Measurements from ENCODE around the gene POPDC2. TPM values are rescaled to one million over a fixed set of nuclear protein-coding genes. Genes with fewer than 3 reads are reported as not detected.

The POPDC2 gene
- total and polyA plus RNA-seq, 10 of the 15 experiments (the other 5 are each of a cell fraction or from before 2014, with no cell fraction given), result 1.8 to 12.7 (median 3.5) TPM

DNA sequence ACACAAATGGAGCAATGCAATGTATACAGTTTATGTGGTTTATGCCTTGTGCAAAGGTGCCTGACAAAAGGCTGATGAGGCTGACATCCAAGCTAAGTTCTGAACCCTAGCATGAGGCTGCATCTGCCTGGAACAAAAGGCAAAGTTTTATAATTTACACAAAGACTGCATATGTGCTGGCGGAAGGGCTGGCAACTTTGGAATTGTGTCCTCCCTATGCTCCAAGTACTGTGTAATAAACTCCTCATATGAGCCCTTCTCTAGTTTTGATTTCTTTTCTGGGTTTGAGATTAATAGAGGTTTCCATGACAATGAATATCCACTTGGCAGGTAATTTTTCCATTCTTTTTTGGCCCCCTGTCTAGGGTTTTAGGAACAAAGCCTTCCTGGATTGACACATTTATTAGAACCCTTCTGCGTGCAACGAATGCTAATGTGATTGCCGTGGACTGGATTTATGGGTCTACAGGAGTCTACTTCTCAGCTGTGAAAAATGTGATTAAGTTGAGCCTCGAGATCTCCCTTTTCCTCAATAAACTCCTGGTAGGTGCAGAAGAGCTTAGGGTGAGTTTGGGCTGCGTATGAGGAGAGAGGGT is 51.9 kb downstream of the POPDC2 start (continued):
- TF ChIP-seq, protein P1, sequence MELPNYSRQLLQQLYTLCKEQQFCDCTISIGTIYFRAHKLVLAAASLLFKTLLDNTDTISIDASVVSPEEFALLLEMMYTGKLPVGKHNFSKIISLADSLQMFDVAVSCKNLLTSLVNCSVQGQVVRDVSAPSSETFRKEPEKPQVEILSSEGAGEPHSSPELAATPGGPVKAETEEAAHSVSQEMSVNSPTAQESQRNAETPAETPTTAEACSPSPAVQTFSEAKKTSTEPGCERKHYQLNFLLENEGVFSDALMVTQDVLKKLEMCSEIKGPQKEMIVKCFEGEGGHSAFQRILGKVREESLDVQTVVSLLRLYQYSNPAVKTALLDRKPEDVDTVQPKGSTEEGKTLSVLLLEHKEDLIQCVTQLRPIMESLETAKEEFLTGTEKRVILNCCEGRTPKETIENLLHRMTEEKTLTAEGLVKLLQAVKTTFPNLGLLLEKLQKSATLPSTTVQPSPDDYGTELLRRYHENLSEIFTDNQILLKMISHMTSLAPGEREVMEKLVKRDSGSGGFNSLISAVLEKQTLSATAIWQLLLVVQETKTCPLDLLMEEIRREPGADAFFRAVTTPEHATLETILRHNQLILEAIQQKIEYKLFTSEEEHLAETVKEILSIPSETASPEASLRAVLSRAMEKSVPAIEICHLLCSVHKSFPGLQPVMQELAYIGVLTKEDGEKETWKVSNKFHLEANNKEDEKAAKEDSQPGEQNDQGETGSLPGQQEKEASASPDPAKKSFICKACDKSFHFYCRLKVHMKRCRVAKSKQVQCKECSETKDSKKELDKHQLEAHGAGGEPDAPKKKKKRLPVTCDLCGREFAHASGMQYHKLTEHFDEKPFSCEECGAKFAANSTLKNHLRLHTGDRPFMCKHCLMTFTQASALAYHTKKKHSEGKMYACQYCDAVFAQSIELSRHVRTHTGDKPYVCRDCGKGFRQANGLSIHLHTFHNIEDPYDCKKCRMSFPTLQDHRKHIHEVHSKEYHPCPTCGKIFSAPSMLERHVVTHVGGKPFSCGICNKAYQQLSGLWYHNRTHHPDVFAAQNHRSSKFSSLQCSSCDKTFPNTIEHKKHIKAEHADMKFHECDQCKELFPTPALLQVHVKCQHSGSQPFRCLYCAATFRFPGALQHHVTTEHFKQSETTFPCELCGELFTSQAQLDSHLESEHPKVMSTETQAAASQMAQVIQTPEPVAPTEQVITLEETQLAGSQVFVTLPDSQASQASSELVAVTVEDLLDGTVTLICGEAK (IDR thresholded peaks at IDR 0.05; ENCODE audit: borderline replicate concordance), result no peak
- TF ChIP-seq SUPT20H (IDR thresholded peaks at IDR 0.05; ENCODE audit: borderline replicate concordance, control insufficient read depth, low read depth, low read length) (no peak), JUNB (IDR thresholded peaks at IDR 0.05) (no peak)

DNA sequence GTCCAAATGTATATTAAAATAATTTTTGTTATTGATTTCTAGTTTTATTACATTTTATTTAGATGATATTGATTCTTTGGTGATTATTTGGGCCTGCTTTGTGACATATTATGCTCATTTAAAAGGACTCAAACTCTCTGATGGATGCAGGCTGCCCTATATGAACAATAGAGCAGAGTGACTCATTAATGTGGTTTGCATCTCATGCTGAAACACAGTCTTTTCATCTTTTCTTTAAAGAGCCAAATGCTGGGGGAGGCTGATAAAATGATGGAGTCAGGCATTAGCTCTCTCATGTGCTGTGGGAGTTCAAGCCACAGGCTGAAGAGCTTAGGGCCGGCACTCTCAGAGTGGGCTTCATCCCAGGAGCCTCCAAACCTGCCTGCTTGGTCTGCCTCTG is 55.5 kb downstream of the POPDC2 start:
- Histone ChIP-seq H3K9ac (ENCODE audit: control insufficient read depth, insufficient read depth, low read length) (no peak overlapping the region), H3K27me3 (replicated peaks in 1 of 2; ENCODE audit: control insufficient read depth in 2 of 2, insufficient read depth in 2 of 2, low read length in 1 of 2) (no peaks in the 10 kb centered on the region), H4K20me1 (ENCODE audit: control insufficient read depth, insufficient read depth) (no peaks in the 10 kb centered on the region), H3K4me2 (ENCODE audit: control insufficient read depth, insufficient read depth) (no peak overlapping the region), H3K79me2 (ENCODE audit: control insufficient read depth, insufficient read depth, low read length) (peaks cover 12% of the 10 kb centered on the region), H3K9me3 (replicated peaks; ENCODE audit: control insufficient read depth, insufficient read depth, low read length) (no peaks in the 10 kb centered on the region), H3K4me1 (ENCODE audit: control insufficient read depth, insufficient read depth, low read length) (peaks cover 22% of the 10 kb centered on the region), H3K27ac (ENCODE audit: control insufficient read depth, insufficient read depth) (no peak overlapping the region), H2AFZ (ENCODE audit: control insufficient read depth, low read depth, low read length) (no peak overlapping the region), H3K4me3 (no peak overlapping the region), H3K36me3 (ENCODE audit: control insufficient read depth in 2 of 2, insufficient read depth in 2 of 2, low read length in 1 of 2) (peaks cover 0 to 3% of the 10 kb centered on the region in 2 experiments; a peak in 1 of 4 replicates)
- ATAC-seq (no peak), FAIRE-seq (no peak), DNase-seq (ENCODE audit: low read depth, low spot score) (no peak)
- CTCF ChIA-PET, result interaction anchor here (1.0 to 9.5 kb wide), 5 partner anchors 23 to 364 kb away, joined by 3 to 296 read pairs (median 3); partner anchors contain the start of gene COX17
- no TSS peak for BruUV-seq (replicated peaks)
- intact Hi-C loops (cut with micrococcal nuclease; ENCODE audit: unreplicated experiment) (no loop called here), in situ Hi-C loops (cut with MboI) (no loop called here)
- 100% methylated on average over 1 of the region's 1 CpG for WGBS (ENCODE audit: insufficient coverage, insufficient replicate concordance, low lambda C conversion rate, missing lambda C conversion rate)
- SMC1A ChIA-PET (ENCODE audit: uncharacterized antibody, unreplicated experiment), result interaction anchor here (0.6 to 7.6 kb wide), 10 partner anchors 9 to 488 kb away, joined by 3 to 329 read pairs (median 11); partner anchors contain the start of genes CD80 and COX17
- POLR2A ChIA-PET, result interaction anchor here (1.0 to 10.4 kb wide), 2 partner anchors 13 to 24 kb away, joined by 3 to 103 read pairs; no protein-coding TSS in a partner anchor
- RAD21 ChIA-PET (ENCODE audit: unreplicated experiment), result interaction anchor here (0.8 to 7.2 kb wide), 6 partner anchors 23 to 77 kb away, joined by 3 to 158 read pairs (median 4); no protein-coding TSS in a partner anchor
- TF ChIP-seq ATF7 (IDR thresholded peaks at IDR 0.05; ENCODE audit: low read depth) (0 out of 2 replicates have a peak, but pooled peaks have one; percentile 21), CREM (IDR thresholded peaks at IDR 0.05; ENCODE audit: low read depth) (peak; percentile 21; the same call in 1 of the 2 replicates), TCF7 (IDR thresholded peaks at IDR 0.05; ENCODE audit: borderline replicate concordance) (peak; percentile 45; the same call in 1 of the 2 replicates), ETV6 (conservative IDR thresholded peaks at IDR 0.05 in 1 of 2, IDR thresholded peaks at IDR 0.05 in 1 of 2; ENCODE audit: borderline replicate concordance in 1 of 2, low read depth in 1 of 2) (no peak), RAD51 (IDR thresholded peaks at IDR 0.05) (no peak), CEBPB (IDR thresholded peaks at IDR 0.05; ENCODE audit: borderline replicate concordance in 1 of 2, low read depth in 2 of 2, low read length in 2 of 2) (no peak), NR2C1 (IDR thresholded peaks at IDR 0.05) (no peak), SREBF1 (IDR thresholded peaks at IDR 0.05; ENCODE audit: low read length) (no peak), BHLHE40 (IDR thresholded peaks at IDR 0.05; ENCODE audit: borderline replicate concordance in 1 of 2, low read depth in 2 of 2, low read length in 1 of 2) (0 out of 4 replicates have a peak, but pooled peaks of 1 of the 2 experiments have one; percentile 8)
- TF ChIP-seq, protein P2, sequence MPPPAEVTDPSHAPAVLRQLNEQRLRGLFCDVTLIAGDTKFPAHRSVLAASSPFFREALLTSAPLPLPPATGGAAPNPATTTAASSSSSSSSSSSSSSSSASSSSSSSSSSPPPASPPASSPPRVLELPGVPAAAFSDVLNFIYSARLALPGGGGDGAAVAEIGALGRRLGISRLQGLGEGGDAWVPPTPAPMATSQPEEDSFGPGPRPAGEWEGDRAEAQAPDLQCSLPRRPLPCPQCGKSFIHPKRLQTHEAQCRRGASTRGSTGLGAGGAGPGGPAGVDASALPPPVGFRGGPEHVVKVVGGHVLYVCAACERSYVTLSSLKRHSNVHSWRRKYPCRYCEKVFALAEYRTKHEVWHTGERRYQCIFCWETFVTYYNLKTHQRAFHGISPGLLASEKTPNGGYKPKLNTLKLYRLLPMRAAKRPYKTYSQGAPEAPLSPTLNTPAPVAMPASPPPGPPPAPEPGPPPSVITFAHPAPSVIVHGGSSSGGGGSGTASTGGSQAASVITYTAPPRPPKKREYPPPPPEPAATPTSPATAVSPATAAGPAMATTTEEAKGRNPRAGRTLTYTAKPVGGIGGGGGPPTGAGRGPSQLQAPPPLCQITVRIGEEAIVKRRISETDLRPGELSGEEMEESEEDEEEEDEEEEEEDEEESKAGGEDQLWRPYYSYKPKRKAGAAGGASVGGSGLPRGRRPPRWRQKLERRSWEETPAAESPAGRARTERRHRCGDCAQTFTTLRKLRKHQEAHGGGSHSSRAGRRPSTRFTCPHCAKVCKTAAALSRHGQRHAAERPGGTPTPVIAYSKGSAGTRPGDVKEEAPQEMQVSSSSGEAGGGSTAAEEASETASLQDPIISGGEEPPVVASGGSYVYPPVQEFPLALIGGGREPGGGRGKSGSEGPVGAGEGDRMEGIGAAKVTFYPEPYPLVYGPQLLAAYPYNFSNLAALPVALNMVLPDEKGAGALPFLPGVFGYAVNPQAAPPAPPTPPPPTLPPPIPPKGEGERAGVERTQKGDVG (CRISPR knock-in tag; IDR thresholded peaks at IDR 0.05), result no peak
